DND-41 (cell line): Measurements from ENCODE around the gene S100A1.
A peak's percentile ranks its signal among the peaks of the same experiment; 100 is the strongest.

Experiments used
- EZH2 ChIP-seq: IDR thresholded peaks from 3 replicates; pipeline ENCODE4 v1.6.1; 2012; ENCODE audit warnings: borderline replicate concordance, low read depth, mild to moderate bottlenecking, moderate library complexity, low read length, inconsistent platforms; ENCODE audit not compliant: severe bottlenecking
- TF ChIP-seq, protein P1 (sequence below): IDR thresholded peaks from 2 replicates; pipeline ENCODE4 v1.5.1; 2012; ENCODE audit warnings: borderline replicate concordance, low read length, moderate library complexity, mild to moderate bottlenecking; ENCODE audit not compliant: poor library complexity, severe bottlenecking; ENCODE audit errors: extremely low read depth

DNA sequence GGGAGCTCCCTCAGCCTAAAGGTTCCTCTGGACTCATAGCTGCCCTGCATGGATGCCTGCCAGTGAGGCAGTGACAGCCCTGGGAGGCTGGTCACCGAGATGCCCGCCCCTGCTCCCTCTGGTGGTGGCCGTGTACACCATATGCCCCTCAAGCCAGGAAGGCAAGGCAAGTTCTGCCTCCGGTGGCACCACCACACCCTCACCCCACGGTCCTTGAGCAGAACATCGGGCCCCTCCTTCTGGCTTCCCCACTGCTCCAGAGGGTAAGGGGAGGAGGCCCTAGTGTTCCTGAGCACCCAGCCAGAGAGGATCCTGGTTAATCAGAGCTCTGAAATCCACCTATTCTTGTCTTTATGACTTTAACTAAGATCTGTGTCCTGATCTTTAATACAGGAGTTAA is 10.6 kb upstream of the S100A1 start:
- TF ChIP-seq, protein P1, sequence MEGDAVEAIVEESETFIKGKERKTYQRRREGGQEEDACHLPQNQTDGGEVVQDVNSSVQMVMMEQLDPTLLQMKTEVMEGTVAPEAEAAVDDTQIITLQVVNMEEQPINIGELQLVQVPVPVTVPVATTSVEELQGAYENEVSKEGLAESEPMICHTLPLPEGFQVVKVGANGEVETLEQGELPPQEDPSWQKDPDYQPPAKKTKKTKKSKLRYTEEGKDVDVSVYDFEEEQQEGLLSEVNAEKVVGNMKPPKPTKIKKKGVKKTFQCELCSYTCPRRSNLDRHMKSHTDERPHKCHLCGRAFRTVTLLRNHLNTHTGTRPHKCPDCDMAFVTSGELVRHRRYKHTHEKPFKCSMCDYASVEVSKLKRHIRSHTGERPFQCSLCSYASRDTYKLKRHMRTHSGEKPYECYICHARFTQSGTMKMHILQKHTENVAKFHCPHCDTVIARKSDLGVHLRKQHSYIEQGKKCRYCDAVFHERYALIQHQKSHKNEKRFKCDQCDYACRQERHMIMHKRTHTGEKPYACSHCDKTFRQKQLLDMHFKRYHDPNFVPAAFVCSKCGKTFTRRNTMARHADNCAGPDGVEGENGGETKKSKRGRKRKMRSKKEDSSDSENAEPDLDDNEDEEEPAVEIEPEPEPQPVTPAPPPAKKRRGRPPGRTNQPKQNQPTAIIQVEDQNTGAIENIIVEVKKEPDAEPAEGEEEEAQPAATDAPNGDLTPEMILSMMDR, result peak; percentile 63
- no peak for TF ChIP-seq EZH2
